SK-N-SH (cell line): ENCODE data around the gene ITGA1. TPM values are rescaled to one million over a fixed set of nuclear protein-coding genes. Genes with fewer than 3 reads are reported as not detected.
A peak's percentile ranks its signal among the peaks of the same experiment; 100 is the strongest.

Source experiments
- CTCF ChIA-PET: fragments of 300-600, 350-600 bp; formaldehyde crosslinking; extraction: SDS; loops from one replicate; lab custom pipeline; 2021; lab: Yijun Ruan, JAX
- POLR2A ChIA-PET: fragments of 350-600 bp; sonication (Branson Sonifier 250); formaldehyde crosslinking; extraction: SDS; loops from one replicate; lab custom pipeline; 2020; ENCODE audit warnings: antibody characterized with exemption, inconsistent platforms; lab: Yijun Ruan, JAX
- DNase-seq: peaks from one replicate; pipeline ENCODE4 v3.0.0; 2012
- H2AFZ ChIP-seq: fragments of 200-600 bp; sonication (generic); 2 replicates; pipeline ENCODE4 v1.8.1; 2016; ENCODE audit warnings: antibody characterized with exemption, mild to moderate bottlenecking, low read depth
- H3F3A ChIP-seq: fragments of 200-600 bp; sonication (generic); replicated peaks from 2 replicates; pipeline ENCODE3; 2016; ENCODE audit warnings: antibody characterized with exemption, mild to moderate bottlenecking; ENCODE audit not compliant: insufficient read depth
- H3K27ac ChIP-seq, 2 experiments: fragments of 200-500 bp in 1 of 2; fragments of 200-600 bp in 1 of 2; sonication (Bioruptor generic) in 1 of 2; sonication (generic), shearing (Covaris generic) in 1 of 2; 2 replicates each; pipeline versions ENCODE4 v1.5.1 to v1.6.1; 2014 to 2016; ENCODE audit warnings: low read depth in 2 of 2, inconsistent platforms in 1 of 2, low read length in 1 of 2, mild to moderate bottlenecking in 1 of 2, mixed read lengths in 1 of 2
- H3K27me3 ChIP-seq: fragments of 200-600 bp; sonication (generic), shearing (Covaris generic); 2 replicates; pipeline ENCODE4 v1.6.1; 2016; ENCODE audit warnings: mixed run types; ENCODE audit not compliant: insufficient read depth
- H3K36me3 ChIP-seq, 2 experiments: fragments of 200-500 bp in 1 of 2; fragments of 200-600 bp in 1 of 2; sonication (Bioruptor generic) in 1 of 2; sonication (generic) in 1 of 2; replicated peaks in 1 of 2; 2 replicates each; pipeline versions ENCODE3 to v1.5.1; 2014 to 2016; ENCODE audit warnings: low read length in 1 of 2, mild to moderate bottlenecking in 1 of 2; ENCODE audit not compliant: insufficient read depth in 2 of 2, control insufficient read depth in 1 of 2
- H3K4me1 ChIP-seq, 2 experiments: fragments of 200-500 bp in 1 of 2; fragments of 200-600 bp in 1 of 2; sonication (Bioruptor generic) in 1 of 2; sonication (generic), shearing (Covaris generic) in 1 of 2; 2 replicates each; pipeline versions ENCODE4 v1.5.1 to v1.6.1; 2014 to 2016; ENCODE audit warnings: low read depth in 1 of 2, low read length in 1 of 2, mixed run types in 1 of 2; ENCODE audit not compliant: insufficient read depth in 2 of 2, control insufficient read depth in 1 of 2
- H3K4me2 ChIP-seq: fragments of 200-600 bp; sonication (generic), shearing (Covaris generic); 2 replicates; pipeline ENCODE4 v1.6.1; 2017; ENCODE audit warnings: mixed run types
- H3K4me3 ChIP-seq, 2 experiments: fragments of 200-500 bp in 1 of 2; fragments of 200-600 bp in 1 of 2; sonication (Bioruptor generic) in 1 of 2; sonication (generic), shearing (Covaris generic) in 1 of 2; 2 replicates each; pipeline versions ENCODE4 v1.5.1 to v1.8.1; 2014 to 2016; ENCODE audit warnings: low read depth in 2 of 2, inconsistent platforms in 1 of 2, low read length in 1 of 2, mild to moderate bottlenecking in 1 of 2, mixed read lengths in 1 of 2, moderate library complexity in 1 of 2
- H3K79me2 ChIP-seq: fragments of 200-600 bp; sonication (generic); 2 replicates; pipeline ENCODE4 v1.8.1; 2017; ENCODE audit warnings: mild to moderate bottlenecking; ENCODE audit not compliant: insufficient read depth
- H3K9ac ChIP-seq: fragments of 200-600 bp; sonication (generic); 2 replicates; pipeline ENCODE4 v1.6.1; 2017; ENCODE audit warnings: mixed run types
- H3K9me2 ChIP-seq: fragments of 200-600 bp; sonication (generic); 2 replicates; pipeline ENCODE4 v1.6.1; 2017; ENCODE audit warnings: mixed run types
- H3K9me3 ChIP-seq: fragments of 200-600 bp; sonication (generic); 2 replicates; pipeline ENCODE4 v1.6.1; 2017; ENCODE audit warnings: mixed run types, mild to moderate bottlenecking, moderate library complexity
- H4K20me1 ChIP-seq: fragments of 200-600 bp; sonication (generic); 2 replicates; pipeline ENCODE4 v1.6.1; 2017; ENCODE audit warnings: mild to moderate bottlenecking, mixed run types; ENCODE audit not compliant: insufficient read depth
- CHD2 ChIP-seq: fragments of 150-350 bp; IDR thresholded peaks from 2 replicates; pipeline ENCODE4 v1.6.1; 2018; ENCODE audit warnings: low read length; ENCODE audit not compliant: partially characterized antibody
- ELF1 ChIP-seq: IDR thresholded peaks from 2 replicates; pipeline ENCODE4 v1.4.0; 2012
- JUND ChIP-seq: IDR thresholded peaks from 2 replicates; pipeline ENCODE4 v1.4.0; 2012
- MXI1 ChIP-seq: IDR thresholded peaks from 2 replicates; pipeline ENCODE4 v1.6.1; 2012; ENCODE audit warnings: mild to moderate bottlenecking, low read depth, low read length, improper control_type of control experiment
- NRF1 ChIP-seq: IDR thresholded peaks from 2 replicates; pipeline ENCODE4 v1.6.1; 2012; ENCODE audit warnings: low read depth, mild to moderate bottlenecking, low read length
- POLR2AphosphoS5 ChIP-seq: IDR thresholded peaks from 2 replicates; pipeline ENCODE4 v1.6.1; 2012; ENCODE audit warnings: low read depth, low read length
- RXRA ChIP-seq: IDR thresholded peaks from 2 replicates; pipeline ENCODE4 v1.4.0; 2012; ENCODE audit warnings: low read depth, mild to moderate bottlenecking, borderline replicate concordance
- SMC3 ChIP-seq: IDR thresholded peaks from 2 replicates; pipeline ENCODE4 v1.6.1; 2012; ENCODE audit warnings: low read depth, low read length, improper control_type of control experiment
- TCF12 ChIP-seq: IDR thresholded peaks from 2 replicates; pipeline ENCODE4 v1.4.0; 2012
- WGBS: methylation state at CpG from one replicate; pipeline ENCODE4 v1.1.6; 2017; ENCODE audit warnings: low lambda C conversion rate; 5-methylcytosine and 5-hydroxymethylcytosine counted together
- polyA plus RNA-seq, 3 experiments: library from polyadenylated mRNA; depleted of rRNA; stranded (reverse); fragments of >200 nt; gene quantifications; 2 replicates each; pipeline ENCODE4 v1.2.3, GENCODE V29; 2012
- TF ChIP-seq, protein P1 (sequence below): fragments of 150-350 bp; IDR thresholded peaks from 2 replicates; pipeline ENCODE4 v1.6.1; 2016; ENCODE audit warnings: mild to moderate bottlenecking, low read depth, low read length
- TF ChIP-seq, protein P2 (sequence below): IDR thresholded peaks from 2 replicates; pipeline ENCODE4 v1.6.1; 2012; ENCODE audit warnings: mild to moderate bottlenecking, low read depth, low read length, moderate library complexity
- TF ChIP-seq, protein P3 (sequence below): IDR thresholded peaks from 2 replicates; pipeline ENCODE4 v1.4.0; 2012; ENCODE audit warnings: low read depth, borderline replicate concordance
- TF ChIP-seq, protein P4 (sequence below): IDR thresholded peaks from 2 replicates; pipeline ENCODE4 v1.4.0; 2012; ENCODE audit warnings: low read depth, borderline replicate concordance

The ITGA1 gene
- polyA plus RNA-seq, 1 of the 3 experiments (the other 2 are of a cell fraction): 7.7 TPM

DNA sequence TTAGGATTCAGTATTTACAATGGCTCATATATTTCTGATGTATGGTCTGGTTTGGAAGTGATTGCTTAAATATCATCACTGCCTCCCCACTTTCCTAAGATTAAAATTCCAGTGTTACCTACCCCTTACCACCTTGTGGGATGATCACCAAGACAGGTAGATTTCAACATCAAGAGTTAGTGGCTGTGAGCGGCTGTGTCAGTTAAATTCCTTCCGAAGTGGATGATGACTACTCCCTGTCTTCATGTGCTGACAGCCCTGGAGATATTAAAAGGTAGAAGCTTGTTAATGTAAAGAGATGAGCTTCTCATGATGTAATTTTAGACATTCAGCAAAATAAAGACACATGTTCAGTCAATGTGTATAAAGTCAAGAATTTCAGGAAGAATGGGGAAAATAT lies 205.7 kb downstream of the ITGA1 start:
- H2AFZ ChIP-seq: no peak overlapping the region
- H3K27ac ChIP-seq: peak overlapping the region in 1 of 2 experiments; percentile 42; a peak in 1 of 4 replicates
- DNase-seq: no peak
- no peaks in the 10 kb centered on the region for H3K9me3 ChIP-seq
- no peaks in the 10 kb centered on the region for H3K9me2 ChIP-seq
- H3K9ac ChIP-seq: no peak overlapping the region
- 93% methylated on average over 2 of the region's 2 CpGs for WGBS
- H3K27me3 ChIP-seq: no peaks in the 10 kb centered on the region
- TF ChIP-seq, protein P1, sequence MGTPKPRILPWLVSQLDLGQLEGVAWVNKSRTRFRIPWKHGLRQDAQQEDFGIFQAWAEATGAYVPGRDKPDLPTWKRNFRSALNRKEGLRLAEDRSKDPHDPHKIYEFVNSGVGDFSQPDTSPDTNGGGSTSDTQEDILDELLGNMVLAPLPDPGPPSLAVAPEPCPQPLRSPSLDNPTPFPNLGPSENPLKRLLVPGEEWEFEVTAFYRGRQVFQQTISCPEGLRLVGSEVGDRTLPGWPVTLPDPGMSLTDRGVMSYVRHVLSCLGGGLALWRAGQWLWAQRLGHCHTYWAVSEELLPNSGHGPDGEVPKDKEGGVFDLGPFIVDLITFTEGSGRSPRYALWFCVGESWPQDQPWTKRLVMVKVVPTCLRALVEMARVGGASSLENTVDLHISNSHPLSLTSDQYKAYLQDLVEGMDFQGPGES: no peak
- TF ChIP-seq TCF12: no peak
- TF ChIP-seq, protein P2, sequence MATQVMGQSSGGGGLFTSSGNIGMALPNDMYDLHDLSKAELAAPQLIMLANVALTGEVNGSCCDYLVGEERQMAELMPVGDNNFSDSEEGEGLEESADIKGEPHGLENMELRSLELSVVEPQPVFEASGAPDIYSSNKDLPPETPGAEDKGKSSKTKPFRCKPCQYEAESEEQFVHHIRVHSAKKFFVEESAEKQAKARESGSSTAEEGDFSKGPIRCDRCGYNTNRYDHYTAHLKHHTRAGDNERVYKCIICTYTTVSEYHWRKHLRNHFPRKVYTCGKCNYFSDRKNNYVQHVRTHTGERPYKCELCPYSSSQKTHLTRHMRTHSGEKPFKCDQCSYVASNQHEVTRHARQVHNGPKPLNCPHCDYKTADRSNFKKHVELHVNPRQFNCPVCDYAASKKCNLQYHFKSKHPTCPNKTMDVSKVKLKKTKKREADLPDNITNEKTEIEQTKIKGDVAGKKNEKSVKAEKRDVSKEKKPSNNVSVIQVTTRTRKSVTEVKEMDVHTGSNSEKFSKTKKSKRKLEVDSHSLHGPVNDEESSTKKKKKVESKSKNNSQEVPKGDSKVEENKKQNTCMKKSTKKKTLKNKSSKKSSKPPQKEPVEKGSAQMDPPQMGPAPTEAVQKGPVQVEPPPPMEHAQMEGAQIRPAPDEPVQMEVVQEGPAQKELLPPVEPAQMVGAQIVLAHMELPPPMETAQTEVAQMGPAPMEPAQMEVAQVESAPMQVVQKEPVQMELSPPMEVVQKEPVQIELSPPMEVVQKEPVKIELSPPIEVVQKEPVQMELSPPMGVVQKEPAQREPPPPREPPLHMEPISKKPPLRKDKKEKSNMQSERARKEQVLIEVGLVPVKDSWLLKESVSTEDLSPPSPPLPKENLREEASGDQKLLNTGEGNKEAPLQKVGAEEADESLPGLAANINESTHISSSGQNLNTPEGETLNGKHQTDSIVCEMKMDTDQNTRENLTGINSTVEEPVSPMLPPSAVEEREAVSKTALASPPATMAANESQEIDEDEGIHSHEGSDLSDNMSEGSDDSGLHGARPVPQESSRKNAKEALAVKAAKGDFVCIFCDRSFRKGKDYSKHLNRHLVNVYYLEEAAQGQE: no peak
- TF ChIP-seq RXRA: no peak
- TF ChIP-seq POLR2AphosphoS5: no peak
- TF ChIP-seq, protein P3, sequence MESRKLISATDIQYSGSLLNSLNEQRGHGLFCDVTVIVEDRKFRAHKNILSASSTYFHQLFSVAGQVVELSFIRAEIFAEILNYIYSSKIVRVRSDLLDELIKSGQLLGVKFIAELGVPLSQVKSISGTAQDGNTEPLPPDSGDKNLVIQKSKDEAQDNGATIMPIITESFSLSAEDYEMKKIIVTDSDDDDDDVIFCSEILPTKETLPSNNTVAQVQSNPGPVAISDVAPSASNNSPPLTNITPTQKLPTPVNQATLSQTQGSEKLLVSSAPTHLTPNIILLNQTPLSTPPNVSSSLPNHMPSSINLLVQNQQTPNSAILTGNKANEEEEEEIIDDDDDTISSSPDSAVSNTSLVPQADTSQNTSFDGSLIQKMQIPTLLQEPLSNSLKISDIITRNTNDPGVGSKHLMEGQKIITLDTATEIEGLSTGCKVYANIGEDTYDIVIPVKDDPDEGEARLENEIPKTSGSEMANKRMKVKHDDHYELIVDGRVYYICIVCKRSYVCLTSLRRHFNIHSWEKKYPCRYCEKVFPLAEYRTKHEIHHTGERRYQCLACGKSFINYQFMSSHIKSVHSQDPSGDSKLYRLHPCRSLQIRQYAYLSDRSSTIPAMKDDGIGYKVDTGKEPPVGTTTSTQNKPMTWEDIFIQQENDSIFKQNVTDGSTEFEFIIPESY: no peak
- TF ChIP-seq SMC3: no peak
- no peak for TF ChIP-seq CHD2
- TF ChIP-seq ELF1: no peak
- TF ChIP-seq, protein P4, sequence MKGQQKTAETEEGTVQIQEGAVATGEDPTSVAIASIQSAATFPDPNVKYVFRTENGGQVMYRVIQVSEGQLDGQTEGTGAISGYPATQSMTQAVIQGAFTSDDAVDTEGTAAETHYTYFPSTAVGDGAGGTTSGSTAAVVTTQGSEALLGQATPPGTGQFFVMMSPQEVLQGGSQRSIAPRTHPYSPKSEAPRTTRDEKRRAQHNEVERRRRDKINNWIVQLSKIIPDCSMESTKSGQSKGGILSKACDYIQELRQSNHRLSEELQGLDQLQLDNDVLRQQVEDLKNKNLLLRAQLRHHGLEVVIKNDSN: no peak
- no peak for TF ChIP-seq NRF1
- TF ChIP-seq MXI1: no peak
- no peak for TF ChIP-seq JUND
- TF ChIP-seq, all 33 proteins: peak for 0
- POLR2A ChIA-PET: no interaction called here
- Histone ChIP-seq H4K20me1 (peaks cover 19% of the 10 kb centered on the region), H3K4me1 (peaks cover 6 to 18% of the 10 kb centered on the region in 2 experiments; a peak in 3 of 4 replicates), H3K79me2 (peaks cover 92% of the 10 kb centered on the region), H3K4me2 (peak overlapping the region; percentile 74), H3K4me3 (peak overlapping the region in 1 of 2 experiments; percentile 59; a peak in 2 of 4 replicates), H3K36me3 (peaks cover 6 to 56% of the 10 kb centered on the region in 2 experiments), H3F3A (peaks cover 46% of the 10 kb centered on the region)
- CTCF ChIA-PET: interaction anchor here (0.8 kb wide), 1 partner anchor 40 kb away, joined by 3 read pairs; no protein-coding TSS in a partner anchor
